Measurements from ENCODE around the gene PHC2. TPM values are rescaled to one million over a fixed set of nuclear protein-coding genes. Genes with fewer than 3 reads are reported as not detected.

PHC2 gene
- total RNA-seq, 2 experiments from 2014 or later: 34.0 to 35.0 TPM

GRCh38 chr1:33466159-33466558, 35.3 kb upstream of the PHC2 start:
- no TSS peak for BruUV-seq (replicated peaks)
- POLR2A ChIA-PET: interaction anchor here (0.6 kb wide), 1 partner anchor 1992 kb away, joined by 3 read pairs; no protein-coding TSS in a partner anchor
- Histone ChIP-seq H3K4me2 (ENCODE audit: low read length) (no peak overlapping the region), H3K79me2 (ENCODE audit: insufficient read depth, low read depth, low read length) (no peaks in the 10 kb centered on the region), H3K36me3 (ENCODE audit: insufficient read depth, low read length) (no peaks in the 10 kb centered on the region), H3K9me3 (ENCODE audit: low read length) (no peaks in the 10 kb centered on the region), H3K4me1 (ENCODE audit: insufficient read depth, low read length, poor library complexity, severe bottlenecking) (peaks cover 31% of the 10 kb centered on the region), H4K20me1 (ENCODE audit: insufficient read depth, low read length) (no peaks in the 10 kb centered on the region), H3K4me3 (ENCODE audit: low read depth, low read length, poor library complexity, severe bottlenecking) (no peak overlapping the region), H2AFZ (ENCODE audit: low read length) (no peak overlapping the region), H3K9me2 (ENCODE audit: insufficient read depth, low read length) (no peaks in the 10 kb centered on the region), H3K27ac (ENCODE audit: low read depth, low read length, poor library complexity, severe bottlenecking) (no peak overlapping the region)
- DNase-seq (ENCODE audit: low spot score): no peak
- intact Hi-C loops (cut with micrococcal nuclease; ENCODE audit: unreplicated experiment): no loop called here
- CTCF ChIA-PET (ENCODE audit: unreplicated experiment): interaction anchor here (0.6 kb wide), 1 partner anchor 96 kb away, joined by 6 read pairs; no protein-coding TSS in a partner anchor
- no peak for TF ChIP-seq CTCF (conservative IDR thresholded peaks at IDR 0.05; ENCODE audit: low read length)
- no peak for TF ChIP-seq EZH2phosphoT487 (IDR thresholded peaks at IDR 0.05; ENCODE audit: borderline replicate concordance, low read depth, low read length)

GRCh38 chr1:33465316-33465715, 34.4 kb upstream of the PHC2 start:
- H2AFZ ChIP-seq (ENCODE audit: low read length): no peak overlapping the region
- no peak overlapping the region for H3K27ac ChIP-seq (ENCODE audit: low read depth, low read length, poor library complexity, severe bottlenecking)
- H3K4me1 ChIP-seq (ENCODE audit: insufficient read depth, low read length, poor library complexity, severe bottlenecking): peaks cover 32% of the 10 kb centered on the region
- H3K4me2 ChIP-seq (ENCODE audit: low read length): no peak overlapping the region
- no peak overlapping the region for H3K4me3 ChIP-seq (ENCODE audit: low read depth, low read length, poor library complexity, severe bottlenecking)
- ChIA-PET POLR2A (no interaction called here), CTCF (ENCODE audit: unreplicated experiment) (no interaction called here)
- no peaks in the 10 kb centered on the region for H3K9me2 ChIP-seq (ENCODE audit: insufficient read depth, low read length)
- H3K79me2 ChIP-seq (ENCODE audit: insufficient read depth, low read depth, low read length): no peaks in the 10 kb centered on the region
- intact Hi-C loops (cut with micrococcal nuclease; ENCODE audit: unreplicated experiment): no loop called here
- TF ChIP-seq CTCF (conservative IDR thresholded peaks at IDR 0.05; ENCODE audit: low read length) (no peak), EZH2phosphoT487 (IDR thresholded peaks at IDR 0.05; ENCODE audit: borderline replicate concordance, low read depth, low read length) (no peak)
- H3K9me3 ChIP-seq (ENCODE audit: low read length): no peaks in the 10 kb centered on the region
- H3K36me3 ChIP-seq (ENCODE audit: insufficient read depth, low read length): no peaks in the 10 kb centered on the region
- H4K20me1 ChIP-seq (ENCODE audit: insufficient read depth, low read length): no peaks in the 10 kb centered on the region
- no peak for DNase-seq (ENCODE audit: low spot score)
- BruUV-seq (replicated peaks): no TSS peak

- no peaks in the 10 kb centered on the region for H3K79me2 ChIP-seq (ENCODE audit: insufficient read depth, low read depth, low read length)
- H3K36me3 ChIP-seq (ENCODE audit: insufficient read depth, low read length): no peaks in the 10 kb centered on the region
- CTCF ChIA-PET (ENCODE audit: unreplicated experiment): no interaction called here
- H2AFZ ChIP-seq (ENCODE audit: low read length): no peak overlapping the region
- no peaks in the 10 kb centered on the region for H3K9me2 ChIP-seq (ENCODE audit: insufficient read depth, low read length)
- no peak for TF ChIP-seq CTCF (conservative IDR thresholded peaks at IDR 0.05; ENCODE audit: low read length)
- no peak for TF ChIP-seq EZH2phosphoT487 (IDR thresholded peaks at IDR 0.05; ENCODE audit: borderline replicate concordance, low read depth, low read length)
- no peak overlapping the region for H3K27ac ChIP-seq (ENCODE audit: low read depth, low read length, poor library complexity, severe bottlenecking)
- H3K4me2 ChIP-seq (ENCODE audit: low read length): no peak overlapping the region
- POLR2A ChIA-PET: no interaction called here
- DNase-seq (ENCODE audit: low spot score): no peak
- intact Hi-C loops (cut with micrococcal nuclease; ENCODE audit: unreplicated experiment): loop anchor here (5.0 kb wide), 1 partner anchor 112 kb away; no protein-coding TSS in a partner anchor
- no peaks in the 10 kb centered on the region for H3K9me3 ChIP-seq (ENCODE audit: low read length)
- peaks cover 38% of the 10 kb centered on the region for H3K4me1 ChIP-seq (ENCODE audit: insufficient read depth, low read length, poor library complexity, severe bottlenecking)
- H4K20me1 ChIP-seq (ENCODE audit: insufficient read depth, low read length): no peaks in the 10 kb centered on the region
- BruUV-seq (replicated peaks): no TSS peak
- H3K4me3 ChIP-seq (ENCODE audit: low read depth, low read length, poor library complexity, severe bottlenecking): no peak overlapping the region
These were observed 33.7 kb upstream of the PHC2 start for GRCh38 chr1:33464552-33464951.

All from OCI-LY7 (cell line).